ENCODE results near the gene C1QTNF9. TPM values are rescaled to one million over a fixed set of nuclear protein-coding genes. Genes with fewer than 3 reads are reported as not detected.

The C1QTNF9 gene
- total and polyA plus RNA-seq, 9 of the 15 experiments (the other 6 are each of a cell fraction or from before 2014, with no cell fraction given), result not detected

GRCh38 chr13:24299488-24300114 lies 9.8 kb upstream of the C1QTNF9 start:
- Histone ChIP-seq H3K4me1 (replicated peaks in 1 of 2; ENCODE audit: control insufficient read depth in 2 of 2, insufficient read depth in 2 of 2, low read length in 2 of 2) (no peaks in the 10 kb centered on the region), H3K79me2 (ENCODE audit: control insufficient read depth, insufficient read depth, low read length) (no peaks in the 10 kb centered on the region), H3K9me3 (replicated peaks; ENCODE audit: control insufficient read depth, insufficient read depth, low read depth, low read length) (no peaks in the 10 kb centered on the region), H2AFZ (ENCODE audit: low read depth, low read length) (no peak overlapping the region), H3K36me3 (ENCODE audit: control insufficient read depth, insufficient read depth, low read length) (no peaks in the 10 kb centered on the region), H4K20me1 (replicated peaks; ENCODE audit: control insufficient read depth, insufficient read depth, low read length) (no peaks in the 10 kb centered on the region), H3K27me3 (ENCODE audit: control insufficient read depth in 2 of 2, insufficient read depth in 2 of 2, low read length in 2 of 2) (peaks cover 0 to 15% of the 10 kb centered on the region in 2 experiments; a peak in 3 of 5 replicates), H3K9me1 (ENCODE audit: control insufficient read depth, insufficient read depth, low read length) (no peaks in the 10 kb centered on the region), H3K27ac (ENCODE audit: extremely low read depth, low read depth, low read length) (no peak overlapping the region), H3K4me2 (ENCODE audit: insufficient read depth, low read length) (no peak overlapping the region), H3K4me3 (no peak overlapping the region), H3K9ac (ENCODE audit: insufficient read depth in 1 of 2, low read depth in 2 of 2, low read length in 2 of 2) (no peak overlapping the region)
- in situ Hi-C loops (cut with MboI), result no loop called here
- no peak for DNase-seq (ENCODE audit: extremely low read depth in 1 of 4, low spot score in 3 of 4)
- no TSS peak for BruUV-seq (replicated peaks)
- no peak for FAIRE-seq
- 0% methylated on average over 7 of the region's 16 CpGs for WGBS (ENCODE audit: insufficient coverage, low coverage, missing lambda C conversion rate)
- no peak for ATAC-seq
- ChIA-PET POLR2A (no interaction called here), CTCF (ENCODE audit: low intra/inter-chr PET ratio) (no interaction called here)
- intact Hi-C loops (cut with micrococcal nuclease), result no loop called here
- no peak for TF ChIP-seq ZBTB1 (CRISPR knock-in tag; IDR thresholded peaks at IDR 0.05; ENCODE audit: borderline replicate concordance, low read depth)
- TF ChIP-seq ZBTB33 (CRISPR knock-in tag; IDR thresholded peaks at IDR 0.05), result no peak
- no peak for TF ChIP-seq ZNF253 (CRISPR knock-in tag; conservative IDR thresholded peaks at IDR 0.05)
- no peak for TF ChIP-seq CBX1 (IDR thresholded peaks at IDR 0.05; ENCODE audit: low read depth)
- no peak for TF ChIP-seq DDX20 (tag; IDR thresholded peaks at IDR 0.05; ENCODE audit: low read depth)
- no peak for TF ChIP-seq KLF10 (CRISPR knock-in tag; IDR thresholded peaks at IDR 0.05)
- no peak for TF ChIP-seq AFF4 (CRISPR knock-in tag; IDR thresholded peaks at IDR 0.05)
- TF ChIP-seq RREB1 (CRISPR knock-in tag; IDR thresholded peaks at IDR 0.05), result no peak
- TF ChIP-seq MYNN (IDR thresholded peaks at IDR 0.05), result no peak
- TF ChIP-seq MYNN (CRISPR knock-in tag; IDR thresholded peaks at IDR 0.05), result no peak
- no peak for TF ChIP-seq ZBED1 (IDR thresholded peaks at IDR 0.05)
- TF ChIP-seq TGIF2 (CRISPR knock-in tag; IDR thresholded peaks at IDR 0.05), result no peak
